Osteoblast (primary cell): ENCODE measurements around the gene FAM111A. TPM values are rescaled to one million over a fixed set of nuclear protein-coding genes. Genes with fewer than 3 reads are reported as not detected.

Experiments
- DNase-seq: peaks from one replicate; pipeline ENCODE4 v3.0.0; 2011; ENCODE audit warnings: low spot score, mixed read lengths; ENCODE audit not compliant: insufficient read length; ENCODE audit errors: missing footprints
- H2AFZ ChIP-seq: 2 replicates; pipeline ENCODE4 v1.6.0; 2011; ENCODE audit warnings: mild to moderate bottlenecking, low read length
- H3K27ac ChIP-seq: 2 replicates; pipeline ENCODE4 v1.5.1; 2011; ENCODE audit warnings: mild to moderate bottlenecking, low read depth, low read length, moderate library complexity
- H3K27me3 ChIP-seq: 2 replicates; pipeline ENCODE4 v1.6.0; 2012; ENCODE audit warnings: mild to moderate bottlenecking, control low read depth, inconsistent platforms, low read length, moderate library complexity; ENCODE audit not compliant: insufficient read depth
- H3K36me3 ChIP-seq: 2 replicates; pipeline ENCODE4 v1.5.1; 2011; ENCODE audit warnings: mild to moderate bottlenecking, low read length, control low read depth, moderate library complexity; ENCODE audit not compliant: insufficient read depth
- H3K4me1 ChIP-seq: 2 replicates; pipeline ENCODE4 v1.5.1; 2011; ENCODE audit warnings: mild to moderate bottlenecking, low read length, control low read depth, moderate library complexity; ENCODE audit not compliant: insufficient read depth
- H3K4me2 ChIP-seq: 2 replicates; pipeline ENCODE4 v1.6.0; 2011; ENCODE audit warnings: mild to moderate bottlenecking, low read length; ENCODE audit not compliant: insufficient read depth
- H3K4me3 ChIP-seq: fragments of 200-600 bp; sonication (generic); 3 replicates; pipeline ENCODE4 v1.5.1; 2012; ENCODE audit warnings: mild to moderate bottlenecking, low read length, inconsistent platforms; ENCODE audit not compliant: insufficient read depth
- H3K79me2 ChIP-seq: 2 replicates; pipeline ENCODE4 v1.6.0; 2012; ENCODE audit warnings: mild to moderate bottlenecking, low read length, control low read depth, inconsistent platforms; ENCODE audit not compliant: insufficient read depth
- H3K9me3 ChIP-seq: 2 replicates; pipeline ENCODE4 v1.5.1; 2011; ENCODE audit warnings: low read depth, low read length, control low read depth
- H4K20me1 ChIP-seq: 2 replicates; pipeline ENCODE4 v1.6.0; 2012; ENCODE audit warnings: mild to moderate bottlenecking, low read length, control low read depth; ENCODE audit not compliant: insufficient read depth
- total RNA-seq: library from RNA; depleted of rRNA; stranded (reverse); fragments of >200 nt; gene quantifications from 2 replicates; pipeline ENCODE4 v1.2.3, GENCODE V29; 2012
- TF ChIP-seq, protein P1 (sequence below): IDR thresholded peaks from 2 replicates; pipeline ENCODE4 v1.5.1; 2011; ENCODE audit warnings: mild to moderate bottlenecking, low read depth, low read length, moderate library complexity; ENCODE audit errors: extremely low read depth

FAM111A gene
- total RNA-seq, 1 donor, result 40.5 TPM

- H3K4me3 ChIP-seq, result no peak overlapping the region
- TF ChIP-seq, protein P1, sequence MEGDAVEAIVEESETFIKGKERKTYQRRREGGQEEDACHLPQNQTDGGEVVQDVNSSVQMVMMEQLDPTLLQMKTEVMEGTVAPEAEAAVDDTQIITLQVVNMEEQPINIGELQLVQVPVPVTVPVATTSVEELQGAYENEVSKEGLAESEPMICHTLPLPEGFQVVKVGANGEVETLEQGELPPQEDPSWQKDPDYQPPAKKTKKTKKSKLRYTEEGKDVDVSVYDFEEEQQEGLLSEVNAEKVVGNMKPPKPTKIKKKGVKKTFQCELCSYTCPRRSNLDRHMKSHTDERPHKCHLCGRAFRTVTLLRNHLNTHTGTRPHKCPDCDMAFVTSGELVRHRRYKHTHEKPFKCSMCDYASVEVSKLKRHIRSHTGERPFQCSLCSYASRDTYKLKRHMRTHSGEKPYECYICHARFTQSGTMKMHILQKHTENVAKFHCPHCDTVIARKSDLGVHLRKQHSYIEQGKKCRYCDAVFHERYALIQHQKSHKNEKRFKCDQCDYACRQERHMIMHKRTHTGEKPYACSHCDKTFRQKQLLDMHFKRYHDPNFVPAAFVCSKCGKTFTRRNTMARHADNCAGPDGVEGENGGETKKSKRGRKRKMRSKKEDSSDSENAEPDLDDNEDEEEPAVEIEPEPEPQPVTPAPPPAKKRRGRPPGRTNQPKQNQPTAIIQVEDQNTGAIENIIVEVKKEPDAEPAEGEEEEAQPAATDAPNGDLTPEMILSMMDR, result no peak
- H3K36me3 ChIP-seq, result no peaks in the 10 kb centered on the region
- H3K4me2 ChIP-seq, result no peak overlapping the region
- no peaks in the 10 kb centered on the region for H3K4me1 ChIP-seq
- DNase-seq, result no peak
- H3K79me2 ChIP-seq, result no peaks in the 10 kb centered on the region
- no peaks in the 10 kb centered on the region for H4K20me1 ChIP-seq
- no peaks in the 10 kb centered on the region for H3K27me3 ChIP-seq
- H3K9me3 ChIP-seq, result peaks cover 10% of the 10 kb centered on the region
- H3K27ac ChIP-seq, result no peak overlapping the region
- H2AFZ ChIP-seq, result no peak overlapping the region
Observed at GRCh38 chr11:59114344-59114743, 28.3 kb upstream of the FAM111A start.

DNA sequence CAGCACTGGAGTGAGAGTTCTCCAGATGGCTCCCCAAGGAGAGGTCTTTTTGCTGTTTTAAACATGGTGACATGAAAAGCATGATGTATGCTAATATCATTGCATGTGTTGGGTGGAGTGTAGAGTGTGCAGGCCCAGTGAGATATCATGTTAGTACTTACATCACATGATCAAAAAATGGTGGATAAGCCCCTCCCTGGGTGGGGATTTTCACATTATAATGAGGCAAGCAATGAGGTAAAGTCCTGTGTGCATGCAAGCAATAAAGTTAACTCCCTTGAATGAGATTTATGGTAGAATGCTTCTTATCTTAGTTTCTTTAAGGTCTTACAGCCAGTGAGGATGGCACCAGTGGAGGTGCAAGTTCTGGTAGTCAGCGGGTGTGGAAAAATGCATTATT lies 27.1 kb upstream of the FAM111A start:
- H3K27ac ChIP-seq, result no peak overlapping the region
- no peak for DNase-seq
- H2AFZ ChIP-seq, result no peak overlapping the region
- no peak overlapping the region for H3K4me2 ChIP-seq
- H3K4me1 ChIP-seq, result no peaks in the 10 kb centered on the region
- no peak overlapping the region for H3K4me3 ChIP-seq
- no peaks in the 10 kb centered on the region for H3K79me2 ChIP-seq
- H3K27me3 ChIP-seq, result no peaks in the 10 kb centered on the region
- peaks cover 10% of the 10 kb centered on the region for H3K9me3 ChIP-seq
- TF ChIP-seq, protein P1, result no peak
- H4K20me1 ChIP-seq, result no peaks in the 10 kb centered on the region
- no peaks in the 10 kb centered on the region for H3K36me3 ChIP-seq

- no peak overlapping the region for H2AFZ ChIP-seq
- no peak overlapping the region for H3K4me3 ChIP-seq
- no peaks in the 10 kb centered on the region for H3K36me3 ChIP-seq
- no peaks in the 10 kb centered on the region for H3K79me2 ChIP-seq
- no peaks in the 10 kb centered on the region for H4K20me1 ChIP-seq
- no peaks in the 10 kb centered on the region for H3K4me1 ChIP-seq
- no peak overlapping the region for H3K27ac ChIP-seq
- H3K9me3 ChIP-seq, result peaks cover 10% of the 10 kb centered on the region
- DNase-seq, result no peak
- no peaks in the 10 kb centered on the region for H3K27me3 ChIP-seq
- H3K4me2 ChIP-seq, result no peak overlapping the region
- TF ChIP-seq, protein P1, result no peak
Observed at GRCh38 chr11:59117774-59118173, 24.9 kb upstream of the FAM111A start.

DNA sequence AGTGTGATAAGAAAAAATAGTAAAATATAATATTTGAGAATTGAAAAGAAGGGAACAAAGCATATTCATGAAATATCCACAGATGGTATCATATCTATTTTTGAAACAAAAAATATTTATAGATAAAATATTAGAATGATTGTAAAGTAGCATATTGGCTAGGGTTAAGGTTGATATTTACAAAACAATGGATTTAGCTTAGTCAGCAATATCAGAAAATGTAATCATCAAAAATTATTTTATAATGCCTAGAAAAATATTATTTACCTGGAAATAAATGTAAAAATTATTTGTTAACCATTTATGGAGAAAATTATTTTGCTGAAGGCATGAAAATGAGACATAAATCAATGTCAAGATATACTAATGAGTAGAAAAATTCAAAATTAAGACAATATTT lies 22.8 kb upstream of the FAM111A start:
- Histone ChIP-seq H4K20me1 (no peaks in the 10 kb centered on the region), H3K4me2 (no peak overlapping the region), H3K9me3 (peaks cover 10% of the 10 kb centered on the region), H3K36me3 (no peaks in the 10 kb centered on the region), H3K4me3 (no peak overlapping the region), H3K4me1 (no peaks in the 10 kb centered on the region), H3K79me2 (no peaks in the 10 kb centered on the region), H3K27me3 (no peaks in the 10 kb centered on the region), H3K27ac (no peak overlapping the region), H2AFZ (no peak overlapping the region)
- TF ChIP-seq, protein P1, result no peak
- no peak for DNase-seq
